ENCODE results near the gene TMEM109. TPM values are rescaled to one million over a fixed set of nuclear protein-coding genes. Genes with fewer than 3 reads are reported as not detected.

Gene TMEM109
- total and polyA plus RNA-seq, 2 of the 13 experiments (the other 11 are each of a cell fraction or from before 2014, with no cell fraction given), result 7.7 to 18.0 TPM

DNA sequence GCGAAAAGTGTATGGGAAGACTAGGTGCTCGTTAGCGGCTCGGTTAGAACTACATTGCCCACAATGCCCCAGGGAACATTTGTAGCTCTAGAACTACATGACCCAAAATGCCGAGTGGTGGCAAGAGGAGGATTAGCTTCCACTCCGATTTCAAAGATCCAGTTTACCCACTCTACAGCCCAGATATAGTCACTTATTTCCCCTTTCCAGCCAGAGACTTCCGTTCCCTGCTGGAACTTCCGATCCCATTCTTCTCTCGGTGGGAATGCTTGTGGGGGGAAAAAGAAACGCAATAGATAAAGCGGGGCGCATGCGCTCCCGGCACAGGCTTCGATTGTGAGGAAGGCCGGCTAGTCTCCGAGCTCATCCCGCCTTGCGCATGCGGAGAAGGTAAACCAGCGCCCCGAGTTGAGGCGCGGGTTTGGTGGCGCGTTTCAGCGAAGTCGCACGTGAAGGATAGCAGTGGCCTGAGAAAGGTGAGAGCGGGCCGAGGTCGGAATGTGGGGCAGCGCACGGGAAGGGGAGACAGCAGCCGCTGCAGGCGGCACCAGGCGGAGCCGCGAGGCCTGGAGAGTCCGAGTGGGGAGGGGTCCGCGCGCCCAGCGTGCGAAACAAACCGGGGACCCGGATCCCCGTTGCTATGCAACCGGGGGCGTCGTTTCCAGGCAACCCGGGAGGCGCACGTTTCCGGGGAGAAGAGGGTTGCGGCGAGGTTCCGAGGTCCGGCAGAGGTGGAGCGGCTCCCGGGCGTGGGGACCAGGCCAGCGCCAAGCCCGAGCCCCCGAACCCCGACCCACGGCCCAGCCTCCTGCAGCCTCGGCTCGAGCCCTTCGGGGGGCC is at the start of gene TMEM109 (continued):
- 0 out of 2 replicates have a peak, but pooled peaks have one; percentile 64 for TF ChIP-seq ZNF766 (CRISPR knock-in tag; IDR thresholded peaks at IDR 0.05; ENCODE audit: borderline replicate concordance)
- TF ChIP-seq ZNF777 (CRISPR knock-in tag; IDR thresholded peaks at IDR 0.05), result no peak
- TF ChIP-seq, protein P1, sequence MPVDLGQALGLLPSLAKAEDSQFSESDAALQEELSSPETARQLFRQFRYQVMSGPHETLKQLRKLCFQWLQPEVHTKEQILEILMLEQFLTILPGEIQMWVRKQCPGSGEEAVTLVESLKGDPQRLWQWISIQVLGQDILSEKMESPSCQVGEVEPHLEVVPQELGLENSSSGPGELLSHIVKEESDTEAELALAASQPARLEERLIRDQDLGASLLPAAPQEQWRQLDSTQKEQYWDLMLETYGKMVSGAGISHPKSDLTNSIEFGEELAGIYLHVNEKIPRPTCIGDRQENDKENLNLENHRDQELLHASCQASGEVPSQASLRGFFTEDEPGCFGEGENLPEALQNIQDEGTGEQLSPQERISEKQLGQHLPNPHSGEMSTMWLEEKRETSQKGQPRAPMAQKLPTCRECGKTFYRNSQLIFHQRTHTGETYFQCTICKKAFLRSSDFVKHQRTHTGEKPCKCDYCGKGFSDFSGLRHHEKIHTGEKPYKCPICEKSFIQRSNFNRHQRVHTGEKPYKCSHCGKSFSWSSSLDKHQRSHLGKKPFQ (CRISPR knock-in tag; IDR thresholded peaks at IDR 0.05; ENCODE audit: insufficient replicate concordance), result no peak
- TF ChIP-seq BRCA1 (CRISPR knock-in tag; IDR thresholded peaks at IDR 0.05), result 0 out of 2 replicates have a peak, but pooled peaks have one; percentile 70
- TF ChIP-seq IKZF4 (CRISPR knock-in tag; IDR thresholded peaks at IDR 0.05; ENCODE audit: borderline replicate concordance, low read depth, not compliant biosample characterization), result peak; percentile 52
- TF ChIP-seq HOXD1 (CRISPR knock-in tag; IDR thresholded peaks at IDR 0.05), result no peak
- no peak for TF ChIP-seq ZNF484 (CRISPR knock-in tag; IDR thresholded peaks at IDR 0.05; ENCODE audit: borderline replicate concordance, low read depth)
- no peak for TF ChIP-seq CCAR2 (optimal IDR thresholded peaks at IDR 0.05; ENCODE audit: low read depth, low read length)
- TF ChIP-seq YEATS2 (CRISPR knock-in tag; IDR thresholded peaks at IDR 0.05; ENCODE audit: borderline replicate concordance), result peak; percentile 30; the same call in 1 of the 2 replicates
- TF ChIP-seq KAT2B (IDR thresholded peaks at IDR 0.05; ENCODE audit: borderline replicate concordance, low read depth, low read length), result no peak
- TF ChIP-seq, protein P2, sequence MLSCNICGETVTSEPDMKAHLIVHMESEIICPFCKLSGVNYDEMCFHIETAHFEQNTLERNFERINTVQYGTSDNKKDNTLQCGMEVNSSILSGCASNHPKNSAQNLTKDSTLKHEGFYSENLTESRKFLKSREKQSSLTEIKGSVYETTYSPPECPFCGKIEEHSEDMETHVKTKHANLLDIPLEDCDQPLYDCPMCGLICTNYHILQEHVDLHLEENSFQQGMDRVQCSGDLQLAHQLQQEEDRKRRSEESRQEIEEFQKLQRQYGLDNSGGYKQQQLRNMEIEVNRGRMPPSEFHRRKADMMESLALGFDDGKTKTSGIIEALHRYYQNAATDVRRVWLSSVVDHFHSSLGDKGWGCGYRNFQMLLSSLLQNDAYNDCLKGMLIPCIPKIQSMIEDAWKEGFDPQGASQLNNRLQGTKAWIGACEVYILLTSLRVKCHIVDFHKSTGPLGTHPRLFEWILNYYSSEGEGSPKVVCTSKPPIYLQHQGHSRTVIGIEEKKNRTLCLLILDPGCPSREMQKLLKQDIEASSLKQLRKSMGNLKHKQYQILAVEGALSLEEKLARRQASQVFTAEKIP (CRISPR knock-in tag; IDR thresholded peaks at IDR 0.05; ENCODE audit: borderline replicate concordance), result no peak
- no peak for TF ChIP-seq JUNB (CRISPR knock-in tag; IDR thresholded peaks at IDR 0.05; ENCODE audit: borderline replicate concordance)
- TF ChIP-seq HNRNPL (IDR thresholded peaks at IDR 0.05; ENCODE audit: low read depth, low read length), result 0 out of 2 replicates have a peak, but pooled peaks have one; percentile 21
- TF ChIP-seq ZSCAN31 (CRISPR knock-in tag; IDR thresholded peaks at IDR 0.05; ENCODE audit: low read depth), result peak; percentile 78; the same call in 1 of the 2 replicates
- no peak for TF ChIP-seq MED1 (CRISPR knock-in tag; IDR thresholded peaks at IDR 0.05)
- TF ChIP-seq, protein P3, sequence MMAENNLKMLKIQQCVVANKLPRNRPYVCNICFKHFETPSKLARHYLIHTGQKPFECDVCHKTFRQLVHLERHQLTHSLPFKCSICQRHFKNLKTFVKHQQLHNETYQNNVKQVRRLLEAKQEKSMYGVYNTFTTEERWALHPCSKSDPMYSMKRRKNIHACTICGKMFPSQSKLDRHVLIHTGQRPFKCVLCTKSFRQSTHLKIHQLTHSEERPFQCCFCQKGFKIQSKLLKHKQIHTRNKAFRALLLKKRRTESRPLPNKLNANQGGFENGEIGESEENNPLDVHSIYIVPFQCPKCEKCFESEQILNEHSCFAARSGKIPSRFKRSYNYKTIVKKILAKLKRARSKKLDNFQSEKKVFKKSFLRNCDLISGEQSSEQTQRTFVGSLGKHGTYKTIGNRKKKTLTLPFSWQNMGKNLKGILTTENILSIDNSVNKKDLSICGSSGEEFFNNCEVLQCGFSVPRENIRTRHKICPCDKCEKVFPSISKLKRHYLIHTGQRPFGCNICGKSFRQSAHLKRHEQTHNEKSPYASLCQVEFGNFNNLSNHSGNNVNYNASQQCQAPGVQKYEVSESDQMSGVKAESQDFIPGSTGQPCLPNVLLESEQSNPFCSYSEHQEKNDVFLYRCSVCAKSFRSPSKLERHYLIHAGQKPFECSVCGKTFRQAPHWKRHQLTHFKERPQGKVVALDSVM (CRISPR knock-in tag; IDR thresholded peaks at IDR 0.05), result no peak
- TF ChIP-seq GATAD2A (CRISPR knock-in tag; IDR thresholded peaks at IDR 0.05), result no peak
- TF ChIP-seq, protein P4, sequence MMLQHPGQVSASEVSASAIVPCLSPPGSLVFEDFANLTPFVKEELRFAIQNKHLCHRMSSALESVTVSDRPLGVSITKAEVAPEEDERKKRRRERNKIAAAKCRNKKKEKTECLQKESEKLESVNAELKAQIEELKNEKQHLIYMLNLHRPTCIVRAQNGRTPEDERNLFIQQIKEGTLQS (CRISPR knock-in tag; IDR thresholded peaks at IDR 0.05), result no peak
- TF ChIP-seq, protein P5, sequence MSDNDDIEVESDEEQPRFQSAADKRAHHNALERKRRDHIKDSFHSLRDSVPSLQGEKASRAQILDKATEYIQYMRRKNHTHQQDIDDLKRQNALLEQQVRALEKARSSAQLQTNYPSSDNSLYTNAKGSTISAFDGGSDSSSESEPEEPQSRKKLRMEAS (IDR thresholded peaks at IDR 0.05), result peak; percentile 92
- TF ChIP-seq ZFY (CRISPR knock-in tag; IDR thresholded peaks at IDR 0.05), result peak; percentile 85
- TF ChIP-seq PHB2 (IDR thresholded peaks at IDR 0.05; ENCODE audit: partially characterized antibody), result no peak
- TF ChIP-seq ZNF629 (CRISPR knock-in tag; conservative IDR thresholded peaks at IDR 0.05), result no peak
